Hematopoietic multipotent progenitor cell (in vitro differentiated cells): ENCODE measurements around the gene PRKCSH. TPM values are rescaled to one million over a fixed set of nuclear protein-coding genes. Genes with fewer than 3 reads are reported as not detected.
"Not testable (repeated sequence)": the region's sequence is repeated elsewhere in the genome, so short reads cannot be mapped to it uniquely, and the experiment has no call there.

Experiments
- DNase-seq, 3 donors: peaks; one replicate each; pipeline ENCODE4 v3.0.0-alpha.2; 2011 to 2015; ENCODE audit warnings: low read depth in 2 of 3, low spot score in 2 of 3
- total RNA-seq: library from RNA; depleted of rRNA; stranded (reverse); fragments of >200 nt; gene quantifications from one replicate; pipeline ENCODE4 v1.2.3, GENCODE V29; 2012

The PRKCSH gene
- total RNA-seq, 1 donor = 221 TPM

DNA sequence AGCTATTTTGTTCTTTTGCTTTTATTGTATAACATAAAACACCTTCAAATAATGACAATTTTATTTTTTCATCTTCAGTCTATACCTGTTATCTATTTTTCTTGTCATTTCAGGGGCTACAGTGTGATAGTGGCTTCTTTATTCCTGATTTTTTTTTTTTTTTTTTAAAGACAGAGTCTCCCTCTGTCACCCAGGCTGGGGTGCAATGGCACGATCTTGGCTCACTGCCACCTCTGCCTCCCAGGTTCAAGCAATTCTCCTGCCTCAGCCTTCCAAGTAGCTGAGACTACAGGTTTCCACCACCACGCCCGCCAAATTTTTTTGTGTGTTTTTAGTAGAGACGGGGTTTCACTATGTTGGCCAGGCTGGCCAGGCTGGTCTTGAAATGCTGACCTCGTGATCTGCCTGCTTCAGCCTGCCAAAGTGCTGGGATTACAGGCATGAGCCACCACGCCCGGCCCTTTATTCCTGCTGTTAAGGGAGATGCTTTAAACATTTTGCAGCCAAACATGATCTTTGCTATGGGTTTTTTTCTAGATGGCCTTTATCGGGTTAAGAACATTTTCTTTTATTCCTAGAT is 32.9 kb downstream of the PRKCSH start:
- not testable (repeated sequence) for DNase-seq

DNA sequence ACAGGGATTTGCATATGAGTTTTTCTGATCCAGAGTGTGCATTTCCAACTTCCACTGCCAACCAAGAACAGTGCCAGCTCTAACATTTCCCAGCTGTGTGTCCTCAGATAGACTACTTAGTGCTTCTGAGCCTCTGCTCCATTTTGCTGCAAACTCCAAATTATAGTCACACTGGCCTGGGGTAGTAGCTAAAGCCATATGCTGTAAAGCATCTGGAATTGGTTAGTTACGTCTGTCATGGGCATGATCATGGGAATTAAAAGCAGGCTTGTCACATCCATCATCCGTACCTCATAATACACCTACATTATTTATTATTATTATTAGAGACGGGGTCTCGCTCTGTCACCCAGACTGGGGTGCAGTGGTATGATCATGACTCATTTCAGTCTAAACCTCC is 38.3 kb downstream of the PRKCSH start:
- no peak for DNase-seq

GRCh38 chr19:11475343-11475742 is 39.9 kb downstream of the PRKCSH start:
- DNase-seq = not testable (repeated sequence)

- DNase-seq = no peak
Measured at GRCh38 chr19:11475861-11476260, 40.4 kb downstream of the PRKCSH start.

DNA sequence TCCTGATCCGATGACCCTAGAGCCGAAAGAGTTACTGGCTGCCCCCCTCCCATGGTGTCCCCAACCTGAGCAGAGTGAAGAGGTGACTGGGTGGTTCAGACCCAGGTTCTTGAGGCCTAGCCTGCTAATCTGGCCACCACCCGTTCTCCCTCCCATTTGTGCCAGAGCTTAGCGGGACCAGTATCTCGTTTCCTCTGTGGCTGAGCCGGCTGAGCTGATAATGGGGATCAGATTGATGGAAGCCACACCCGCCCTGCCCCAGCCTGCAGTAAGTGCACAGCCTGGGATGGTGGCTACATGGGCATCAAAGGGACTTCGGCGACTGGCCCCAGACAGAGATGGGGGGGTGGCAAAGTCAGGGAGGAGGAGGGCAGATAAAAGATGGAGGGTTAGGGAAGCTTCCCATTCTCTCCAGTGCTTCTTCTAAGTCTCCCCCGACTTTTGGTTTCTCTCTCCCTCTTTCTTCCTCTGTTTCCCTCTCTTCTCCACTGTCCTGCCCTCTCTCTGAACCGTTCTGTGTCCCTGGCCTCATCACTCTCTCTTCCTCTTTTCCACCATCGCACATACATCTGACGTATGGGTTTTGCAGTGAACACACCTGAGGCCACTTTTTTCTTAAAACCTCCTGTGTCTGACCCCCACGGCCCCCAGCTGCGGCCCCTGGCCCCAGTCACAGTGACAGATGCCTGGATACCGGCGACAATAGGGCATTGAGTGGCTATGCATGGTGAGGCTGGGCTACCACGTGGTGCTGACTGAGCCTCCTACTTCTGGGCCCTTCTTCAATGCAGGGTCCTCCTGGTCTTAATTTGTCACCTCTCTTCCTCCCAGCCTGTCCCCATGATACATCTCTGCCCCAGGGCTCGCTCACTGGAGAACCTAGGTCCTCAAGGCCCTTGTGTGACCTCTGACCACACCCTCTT is 43.0 kb downstream of the PRKCSH start:
- peak in 1 of 3 donors; percentile 26 for DNase-seq

- DNase-seq = peak in 1 of 3 donors; percentile 29
Measured at GRCh38 chr19:11479090-11479897, 43.9 kb downstream of the PRKCSH start.

GRCh38 chr19:11479898-11480714 is 44.7 kb downstream of the PRKCSH start:
- no peak for DNase-seq

DNA sequence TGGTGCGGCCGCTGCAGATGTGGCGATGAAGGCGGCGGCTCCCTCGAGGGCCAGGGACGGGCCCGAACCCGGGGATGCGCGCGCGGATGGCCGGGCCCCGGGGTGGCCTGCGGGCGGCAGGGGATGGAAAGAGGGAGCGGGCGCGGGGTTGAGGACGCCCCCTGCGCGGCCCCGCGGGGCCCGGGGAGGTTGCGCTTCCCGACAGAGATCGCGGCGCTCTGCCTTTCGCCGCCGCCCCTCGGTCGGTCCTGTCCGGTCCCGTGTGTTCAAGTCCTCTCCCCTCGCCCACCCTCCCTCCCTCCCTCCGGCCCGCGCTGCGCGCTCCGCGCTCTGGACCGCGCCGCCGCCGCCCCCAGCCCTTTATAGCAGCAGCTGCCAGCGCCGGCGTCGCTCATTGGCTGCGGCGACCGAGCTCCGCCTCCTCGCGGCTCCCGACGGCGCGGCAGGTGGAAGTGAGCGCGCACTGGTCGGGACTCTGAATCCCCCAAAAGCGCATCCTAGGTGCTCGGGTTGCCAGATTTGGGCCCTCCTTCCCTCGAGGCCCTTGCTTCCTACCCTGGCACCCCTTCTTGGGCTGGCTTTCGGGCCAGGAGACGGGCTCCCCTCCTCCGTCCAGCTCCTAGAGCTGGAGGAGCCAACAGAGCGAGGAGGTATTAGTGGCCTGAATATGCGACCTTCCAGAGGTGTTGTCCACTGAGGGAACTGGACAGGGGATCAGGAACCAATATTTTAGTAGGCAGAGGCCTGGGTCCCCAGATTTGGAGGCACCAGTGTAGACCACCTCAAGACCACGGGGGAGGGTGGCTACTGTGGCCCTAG is 45.5 kb downstream of the PRKCSH start, which contains the start of gene ELAVL3:
ELAVL3 (minus strand) TSS at position 332 of the 819 bp plus-strand sequence. CDS start 438 bp downstream, outside the sequence.
- no peak for DNase-seq

DNA sequence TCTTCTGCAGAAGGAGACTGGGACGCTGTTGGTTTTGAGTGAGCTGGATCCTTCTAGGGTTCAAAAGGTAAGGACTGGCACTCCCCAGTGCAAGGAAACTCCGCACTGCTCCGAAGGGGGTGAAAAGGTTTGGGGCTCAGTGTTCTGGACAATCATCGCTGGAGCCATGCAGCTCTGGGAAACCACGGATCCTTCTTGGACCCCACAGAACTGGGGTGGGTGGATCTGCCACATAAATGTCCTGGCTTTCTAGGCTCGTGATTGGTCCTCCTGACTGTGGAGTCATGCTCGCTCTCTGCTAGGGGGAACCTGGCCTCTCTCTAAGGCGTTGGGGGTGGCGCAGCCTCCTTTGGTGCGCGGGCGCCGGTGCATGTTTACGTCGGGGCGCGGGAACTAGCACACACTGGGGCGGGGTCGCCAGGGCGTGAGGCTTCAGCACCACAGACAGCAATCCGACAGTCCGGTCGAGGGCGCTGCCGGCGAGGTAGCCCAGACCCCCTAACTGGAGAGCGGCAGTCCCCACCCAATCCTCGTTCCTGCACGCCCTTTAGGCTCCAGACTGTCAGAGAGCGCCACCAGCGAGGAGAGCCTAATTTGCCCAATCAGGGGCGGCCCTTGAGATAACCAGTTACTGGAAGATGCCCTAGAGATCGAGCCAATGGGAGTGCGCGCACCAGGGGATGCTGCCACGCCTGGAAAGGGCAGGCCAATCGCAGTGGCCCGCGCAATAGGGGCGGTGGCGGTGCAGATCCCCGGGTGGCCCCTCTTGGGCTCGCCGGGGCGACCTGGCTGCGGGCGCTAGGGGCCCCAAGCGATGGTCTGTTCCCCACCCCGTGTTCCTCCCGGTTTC is 46.3 kb downstream of the PRKCSH start:
- peak in 2 of 3 donors; percentile 89 to 95 for DNase-seq

DNA sequence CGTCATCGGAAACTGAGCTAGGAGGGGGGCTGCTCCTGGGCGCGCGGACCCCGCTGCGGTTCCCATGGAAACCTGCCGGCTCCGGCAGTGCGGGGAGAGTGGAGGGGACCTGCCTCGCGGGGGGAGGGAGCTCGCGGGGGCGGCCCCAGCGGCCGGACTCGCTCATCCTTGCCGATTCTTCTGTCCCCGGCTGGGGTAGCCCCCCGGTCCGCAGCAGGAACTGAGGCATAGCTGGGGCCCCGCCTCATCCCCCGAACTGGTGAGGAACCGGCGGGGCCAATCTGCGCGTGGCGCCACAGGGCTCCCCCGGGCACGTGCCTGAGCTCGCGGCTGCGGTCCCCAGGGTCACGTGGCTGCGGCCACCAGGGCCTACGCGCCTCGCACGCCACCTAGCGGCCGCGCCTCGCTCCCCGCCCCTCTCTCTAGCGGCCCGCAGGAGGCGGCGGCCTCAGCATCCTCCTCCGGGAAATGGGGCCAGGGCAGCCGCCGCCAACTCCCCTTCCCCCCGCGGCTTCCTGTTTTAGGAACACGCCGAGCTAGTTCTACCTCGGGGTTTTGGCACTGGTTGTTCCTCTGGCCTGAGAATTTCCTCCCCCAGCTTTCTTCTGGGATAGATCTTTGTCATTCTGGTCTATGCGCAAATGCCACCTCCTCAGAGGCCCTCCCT is 47.1 kb downstream of the PRKCSH start:
- DNase-seq = peak; percentile 80 to 93 (median 93)

DNA sequence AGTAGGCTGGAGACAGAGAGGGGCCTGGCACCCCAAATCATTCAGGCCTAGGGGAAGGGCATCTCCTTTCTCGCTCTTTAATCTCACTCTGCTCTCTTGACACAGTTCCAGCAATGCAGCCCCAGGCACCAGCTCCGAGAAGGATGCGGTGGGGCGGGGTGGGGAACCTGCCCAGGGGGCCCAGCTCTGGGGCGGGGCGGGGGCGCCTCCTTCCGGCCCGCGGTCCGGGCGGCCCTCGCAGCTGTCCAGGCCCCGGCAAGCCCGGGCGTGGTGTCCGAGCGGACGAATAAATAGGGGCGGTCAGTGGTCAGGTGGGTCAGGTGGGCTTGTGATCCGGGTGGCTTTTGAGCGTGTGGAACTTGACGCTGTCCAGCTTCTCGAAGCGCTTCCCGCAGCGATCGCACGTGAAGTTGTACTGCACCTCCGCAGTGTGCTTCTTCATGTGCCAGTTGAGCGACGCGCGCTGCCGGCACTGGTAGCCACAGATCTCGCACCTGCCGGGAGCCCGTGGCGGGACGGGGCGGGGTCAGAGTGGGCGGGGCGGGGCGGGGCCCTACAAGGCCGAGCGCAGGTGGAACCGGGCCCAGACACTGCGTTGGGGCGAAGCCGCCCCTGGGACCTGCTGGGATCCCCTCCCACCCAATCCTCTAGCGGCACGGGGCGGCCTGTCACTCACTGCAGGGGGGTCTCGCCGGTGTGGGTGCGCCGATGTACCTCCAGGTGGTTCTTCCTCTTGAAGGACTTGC is 48.1 kb downstream of the PRKCSH start:
- DNase-seq = no peak

- no peak for DNase-seq
Measured at GRCh38 chr19:11485245-11485837, 49.9 kb downstream of the PRKCSH start.

DNA sequence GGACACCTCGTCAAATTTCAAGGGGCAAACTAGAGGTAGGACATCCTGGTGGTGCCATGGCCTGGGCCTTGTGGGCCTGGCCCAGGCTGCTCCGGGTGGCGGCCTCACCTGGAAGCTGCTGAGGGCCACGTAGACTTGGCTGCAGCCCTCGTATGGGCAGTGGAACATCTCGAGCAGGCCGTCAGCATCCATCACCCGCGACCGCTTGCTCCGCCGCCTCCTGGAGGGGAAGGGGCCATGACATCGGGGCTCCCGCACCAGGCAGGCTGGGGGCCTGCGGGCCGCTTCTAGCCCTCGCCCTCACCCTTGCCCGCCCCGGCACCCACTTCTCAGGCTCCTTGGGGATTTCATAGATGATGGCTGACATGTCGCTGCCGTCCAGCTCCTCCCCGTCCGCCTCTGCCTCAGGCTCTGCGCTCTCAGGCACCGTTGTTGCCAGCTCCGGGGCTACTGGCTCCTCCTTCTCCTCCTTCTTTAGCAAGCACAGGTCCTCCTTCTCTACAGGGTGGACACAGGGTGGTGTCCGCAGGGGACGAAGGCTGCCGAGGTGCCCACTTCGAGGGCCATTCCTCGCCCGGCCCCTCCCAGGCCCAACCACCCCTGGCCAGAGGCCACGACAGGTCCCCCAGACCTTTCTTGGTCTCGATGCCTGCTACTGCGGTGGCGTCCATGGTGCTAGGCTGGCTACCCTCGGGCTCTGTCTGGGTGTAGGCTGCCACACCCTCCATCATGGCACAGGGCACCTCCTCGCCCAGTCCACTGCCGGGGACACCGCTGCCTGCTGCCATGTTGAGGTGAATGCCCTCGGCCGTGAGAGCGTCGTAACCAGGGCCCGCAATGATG is 51.4 kb downstream of the PRKCSH start:
- no peak for DNase-seq

DNA sequence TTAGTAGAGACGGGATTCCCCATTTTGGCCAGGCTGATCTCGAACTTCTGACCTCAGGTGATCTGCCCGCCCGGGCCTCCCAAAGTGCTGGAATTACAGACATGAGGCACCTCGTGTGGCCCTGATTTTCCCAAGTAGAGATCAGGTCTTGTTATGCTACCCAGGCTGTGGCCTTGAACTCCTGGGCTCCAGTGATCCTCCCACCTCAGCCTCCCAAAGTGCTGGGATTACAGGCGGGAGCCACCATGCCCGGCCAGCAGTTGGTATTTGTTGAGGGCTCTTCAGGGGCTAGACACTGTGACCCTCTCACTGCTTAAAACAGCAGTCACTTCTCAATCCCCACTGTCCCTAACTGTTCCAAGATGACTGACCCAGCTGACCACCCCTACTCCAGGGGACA is 53.9 kb downstream of the PRKCSH start:
- no peak for DNase-seq

GRCh38 chr19:11494634-11495285 is 59.3 kb downstream of the PRKCSH start:
- no peak for DNase-seq
